Astrocyte of the spinal cord (primary cell): ENCODE data around the gene OLIG1.
A peak's percentile ranks its signal among the peaks of the same experiment; 100 is the strongest.

Experiments
- DNase-seq: peaks from one replicate; pipeline ENCODE4 v3.0.0; 2011; ENCODE audit warnings: low read depth, low spot score
- H3K4me3 ChIP-seq: 2 replicates; pipeline ENCODE4 v1.5.1; 2011; ENCODE audit warnings: low read depth, mild to moderate bottlenecking, low read length, moderate library complexity
- in situ Hi-C: cut with HindIII; loops from 2 replicates; pipeline ENCODE4 v1.10.0; 2017; ENCODE audit warnings: low sequenced_read_pairs
- TF ChIP-seq, protein P1 (sequence below): IDR thresholded peaks from 2 replicates; pipeline ENCODE4 v1.5.1; 2012; ENCODE audit warnings: low read depth, mild to moderate bottlenecking, low read length, inconsistent platforms

The OLIG1 gene

DNA sequence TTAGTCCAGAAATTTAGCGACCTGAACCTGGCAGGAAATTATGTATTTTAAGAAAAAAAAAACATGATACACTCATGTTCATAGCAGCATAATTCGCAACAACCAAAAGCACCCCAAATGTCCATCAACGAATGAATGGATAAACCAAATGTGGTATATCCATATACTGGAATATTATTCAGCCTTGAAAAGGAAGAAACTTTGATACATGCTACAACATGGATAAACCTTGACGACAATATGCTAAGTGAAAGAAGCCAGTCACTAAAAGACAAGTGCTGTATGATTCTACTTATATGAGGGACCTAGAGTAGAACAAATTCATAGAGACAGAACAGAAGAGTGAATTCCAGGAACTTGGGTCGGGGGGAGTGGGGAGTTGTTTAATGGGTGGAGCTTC, 698 bp upstream of the OLIG1 start:
- TF ChIP-seq, protein P1, sequence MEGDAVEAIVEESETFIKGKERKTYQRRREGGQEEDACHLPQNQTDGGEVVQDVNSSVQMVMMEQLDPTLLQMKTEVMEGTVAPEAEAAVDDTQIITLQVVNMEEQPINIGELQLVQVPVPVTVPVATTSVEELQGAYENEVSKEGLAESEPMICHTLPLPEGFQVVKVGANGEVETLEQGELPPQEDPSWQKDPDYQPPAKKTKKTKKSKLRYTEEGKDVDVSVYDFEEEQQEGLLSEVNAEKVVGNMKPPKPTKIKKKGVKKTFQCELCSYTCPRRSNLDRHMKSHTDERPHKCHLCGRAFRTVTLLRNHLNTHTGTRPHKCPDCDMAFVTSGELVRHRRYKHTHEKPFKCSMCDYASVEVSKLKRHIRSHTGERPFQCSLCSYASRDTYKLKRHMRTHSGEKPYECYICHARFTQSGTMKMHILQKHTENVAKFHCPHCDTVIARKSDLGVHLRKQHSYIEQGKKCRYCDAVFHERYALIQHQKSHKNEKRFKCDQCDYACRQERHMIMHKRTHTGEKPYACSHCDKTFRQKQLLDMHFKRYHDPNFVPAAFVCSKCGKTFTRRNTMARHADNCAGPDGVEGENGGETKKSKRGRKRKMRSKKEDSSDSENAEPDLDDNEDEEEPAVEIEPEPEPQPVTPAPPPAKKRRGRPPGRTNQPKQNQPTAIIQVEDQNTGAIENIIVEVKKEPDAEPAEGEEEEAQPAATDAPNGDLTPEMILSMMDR = no peak
- no peak overlapping the region for H3K4me3 ChIP-seq
- in situ Hi-C loops = no loop called here
- no peak for DNase-seq

DNA sequence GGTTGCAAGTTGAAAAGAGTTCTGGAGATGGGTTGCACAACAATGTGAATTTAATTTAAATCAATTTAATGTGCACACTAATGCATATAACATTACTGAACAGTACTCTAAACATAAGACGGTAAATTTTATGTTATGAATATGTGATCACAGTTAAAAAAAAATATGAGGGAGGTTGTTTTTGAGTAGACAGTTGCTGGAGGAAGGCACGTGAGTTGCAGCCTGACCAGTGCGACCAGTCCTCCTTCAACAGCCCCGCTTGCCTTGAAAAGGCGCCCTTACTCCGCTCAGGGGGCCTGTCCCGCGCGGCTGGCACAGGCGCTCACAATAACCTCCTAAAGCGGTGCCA, 322 bp upstream of the OLIG1 start:
- in situ Hi-C loops = no loop called here
- TF ChIP-seq, protein P1 = no peak
- no peak for DNase-seq
- H3K4me3 ChIP-seq = no peak overlapping the region

DNA sequence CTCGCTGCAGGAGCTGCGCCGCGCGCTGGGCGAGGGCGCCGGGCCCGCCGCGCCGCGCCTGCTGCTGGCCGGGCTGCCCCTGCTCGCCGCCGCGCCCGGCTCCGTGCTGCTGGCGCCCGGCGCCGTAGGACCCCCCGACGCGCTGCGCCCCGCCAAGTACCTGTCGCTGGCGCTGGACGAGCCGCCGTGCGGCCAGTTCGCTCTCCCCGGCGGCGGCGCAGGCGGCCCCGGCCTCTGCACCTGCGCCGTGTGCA, 730 bp downstream of the OLIG1 start:
- in situ Hi-C loops = no loop called here
- TF ChIP-seq, protein P1 = no peak
- DNase-seq = no peak
- H3K4me3 ChIP-seq = no peak overlapping the region

DNA sequence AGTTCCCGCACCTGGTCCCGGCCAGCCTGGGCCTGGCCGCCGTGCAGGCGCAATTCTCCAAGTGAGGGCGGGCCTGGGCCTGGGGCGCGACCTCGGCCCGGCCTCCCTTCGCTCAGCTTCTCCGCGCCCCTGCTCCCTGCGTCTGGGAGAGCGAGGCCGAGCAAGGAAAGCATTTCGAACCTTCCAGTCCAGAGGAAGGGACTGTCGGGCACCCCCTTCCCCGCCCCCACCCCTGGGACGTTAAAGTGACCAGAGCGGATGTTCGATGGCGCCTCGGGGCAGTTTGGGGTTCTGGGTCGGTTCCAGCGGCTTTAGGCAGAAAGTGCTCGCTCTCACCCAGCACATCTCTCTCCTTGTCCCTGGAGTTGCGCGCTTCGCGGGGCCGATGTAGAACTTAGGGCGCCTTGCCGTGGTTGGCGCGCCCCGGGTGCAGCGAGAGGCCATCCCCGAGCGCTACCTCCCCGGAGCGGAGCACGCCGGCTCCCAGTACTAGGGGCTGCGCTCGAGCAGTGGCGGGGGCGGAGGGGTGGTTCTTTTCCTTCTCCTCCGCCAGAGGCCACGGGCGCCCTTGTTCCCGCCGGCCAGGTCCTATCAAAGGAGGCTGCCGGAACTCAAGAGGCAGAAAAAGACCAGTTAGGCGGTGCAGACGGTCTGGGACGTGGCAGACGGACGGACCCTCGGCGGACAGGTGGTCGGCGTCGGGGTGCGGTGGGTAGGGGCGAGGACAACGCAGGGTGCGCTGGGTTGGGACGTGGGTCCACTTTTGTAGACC, 1.2 kb downstream of the OLIG1 start:
- in situ Hi-C loops = no loop called here
- DNase-seq = peak; percentile 15
- H3K4me3 ChIP-seq = no peak overlapping the region
- TF ChIP-seq, protein P1 = no peak

DNA sequence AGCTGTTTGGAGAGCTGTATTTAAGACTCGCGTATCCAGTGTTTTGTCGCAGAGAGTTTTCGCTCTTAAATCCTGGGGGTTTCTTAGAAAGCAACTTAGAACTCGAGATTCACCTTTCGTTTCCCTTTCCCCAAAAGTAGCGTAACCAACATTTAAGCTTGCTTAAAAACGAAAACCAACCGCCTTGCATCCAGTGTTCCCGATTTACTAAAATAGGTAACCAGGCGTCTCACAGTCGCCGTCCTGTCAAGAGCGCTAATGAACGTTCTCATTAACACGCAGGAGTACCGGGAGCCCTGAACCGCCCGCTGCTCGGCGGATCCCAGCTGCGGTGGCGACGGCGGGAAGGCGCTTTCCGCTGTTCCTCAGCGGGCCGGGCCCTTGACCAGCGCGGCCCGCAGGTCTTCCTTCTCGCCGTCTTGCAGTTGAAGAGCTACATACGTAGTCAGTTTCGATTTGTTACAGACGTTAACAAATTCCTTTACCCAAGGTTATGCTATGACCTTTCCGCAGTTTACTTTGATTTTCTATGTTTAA, 1.9 kb downstream of the OLIG1 start:
- in situ Hi-C loops = no loop called here
- TF ChIP-seq, protein P1 = no peak
- DNase-seq = peak; percentile 18
- peak overlapping the region; percentile 12 for H3K4me3 ChIP-seq

DNA sequence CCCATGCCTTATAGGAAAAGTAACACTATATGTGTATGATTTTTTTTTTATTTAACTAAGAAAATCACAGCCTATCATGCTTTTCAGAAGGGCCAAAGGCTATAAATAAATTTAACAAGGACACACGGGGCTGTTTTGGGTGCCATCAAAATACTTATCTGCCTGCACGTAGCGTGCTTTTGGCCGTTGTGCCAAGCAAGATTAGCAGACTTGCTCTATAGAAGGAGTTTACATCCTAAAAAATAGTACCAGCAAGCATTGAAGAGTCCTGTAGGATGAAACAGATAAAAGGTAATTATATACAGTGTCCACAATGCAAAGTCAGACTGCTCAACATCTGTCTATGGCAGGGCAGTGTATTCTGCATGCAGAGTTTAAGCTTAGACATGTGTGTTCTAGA, 3.7 kb downstream of the OLIG1 start:
- no peak for DNase-seq
- TF ChIP-seq, protein P1 = no peak
- in situ Hi-C loops = no loop called here
- H3K4me3 ChIP-seq = no peak overlapping the region
